Spleen (tissue), 7 donors: ENCODE results near the gene SLC34A3.

Experiments used
- POLR2A ChIP-seq, 3 donors: fragments of 450-650 bp; IDR thresholded peaks; one replicate each; pipeline ENCODE4 v1.5.1; 2017; ENCODE audit warnings: antibody characterized with exemption in 3 of 3, mild to moderate bottlenecking in 1 of 3
- POLR2AphosphoS5 ChIP-seq, 3 donors: sonication (generic); formaldehyde crosslinking; IDR thresholded peaks; one replicate each; pipeline ENCODE4 v1.5.1; 2017; ENCODE audit warnings: antibody characterized with exemption in 3 of 3
- TF ChIP-seq, protein P1 (sequence below), 11 experiments: fragments of 200-600 bp in 7 of 11; fragments of 450-650 bp in 4 of 11; sonication (generic) in 4 of 11; IDR thresholded peaks in 8 of 11; conservative IDR thresholded peaks in 3 of 11; 1 replicate in 7 of 11; 2 replicates in 4 of 11; pipeline versions ENCODE4 v1.4.0 to v1.8.0; 2016 to 2021; ENCODE audit warnings: antibody characterized with exemption in 11 of 11, inconsistent platforms in 4 of 11, mild to moderate bottlenecking in 1 of 11
- donor health status: DM: no; HTN: no; CAD: no; lungs with moderate emphysema.
- donor health status: DM: no; HTN: no; CAD: no.
- donor health status: DM: no; HTN: no; CAD: no.

DNA sequence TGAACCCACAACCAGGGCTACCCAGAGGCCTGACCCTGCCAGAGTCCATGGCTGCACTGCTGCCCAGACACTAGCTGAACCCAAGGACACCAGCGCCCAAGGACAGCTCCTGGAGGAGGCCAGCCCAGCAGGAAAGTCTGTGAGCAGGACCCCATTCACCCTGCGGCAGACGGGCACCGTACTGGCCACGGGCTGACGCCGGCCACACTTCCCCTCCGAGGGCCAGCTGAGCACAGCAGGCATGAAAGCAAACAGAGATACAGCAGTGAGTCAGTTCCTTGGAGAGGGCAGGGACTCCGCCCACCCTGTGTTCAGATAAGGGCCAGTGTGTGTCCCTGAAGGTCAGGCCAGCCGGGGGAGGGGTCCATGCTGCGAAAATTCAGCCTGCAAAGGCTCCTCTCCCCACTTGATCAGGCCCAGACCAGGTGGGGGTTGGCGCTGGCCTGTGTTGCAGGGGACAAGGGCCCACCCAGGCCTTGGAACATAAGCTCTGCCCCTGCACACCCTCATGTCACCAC is 11.9 kb upstream of the SLC34A3 start:
- peak; percentile 4 to 79 (median 49) for TF ChIP-seq POLR2AphosphoS5 (IDR thresholded peaks at IDR 0.05)
- TF ChIP-seq, protein P1, sequence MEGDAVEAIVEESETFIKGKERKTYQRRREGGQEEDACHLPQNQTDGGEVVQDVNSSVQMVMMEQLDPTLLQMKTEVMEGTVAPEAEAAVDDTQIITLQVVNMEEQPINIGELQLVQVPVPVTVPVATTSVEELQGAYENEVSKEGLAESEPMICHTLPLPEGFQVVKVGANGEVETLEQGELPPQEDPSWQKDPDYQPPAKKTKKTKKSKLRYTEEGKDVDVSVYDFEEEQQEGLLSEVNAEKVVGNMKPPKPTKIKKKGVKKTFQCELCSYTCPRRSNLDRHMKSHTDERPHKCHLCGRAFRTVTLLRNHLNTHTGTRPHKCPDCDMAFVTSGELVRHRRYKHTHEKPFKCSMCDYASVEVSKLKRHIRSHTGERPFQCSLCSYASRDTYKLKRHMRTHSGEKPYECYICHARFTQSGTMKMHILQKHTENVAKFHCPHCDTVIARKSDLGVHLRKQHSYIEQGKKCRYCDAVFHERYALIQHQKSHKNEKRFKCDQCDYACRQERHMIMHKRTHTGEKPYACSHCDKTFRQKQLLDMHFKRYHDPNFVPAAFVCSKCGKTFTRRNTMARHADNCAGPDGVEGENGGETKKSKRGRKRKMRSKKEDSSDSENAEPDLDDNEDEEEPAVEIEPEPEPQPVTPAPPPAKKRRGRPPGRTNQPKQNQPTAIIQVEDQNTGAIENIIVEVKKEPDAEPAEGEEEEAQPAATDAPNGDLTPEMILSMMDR (IDR thresholded peaks at IDR 0.05 in 8 of 11, conservative IDR thresholded peaks at IDR 0.05 in 3 of 11) = no peak
- TF ChIP-seq POLR2A (IDR thresholded peaks at IDR 0.05) = no peak
